Measurements from ENCODE around the gene DPH3.

DPH3 gene

DNA sequence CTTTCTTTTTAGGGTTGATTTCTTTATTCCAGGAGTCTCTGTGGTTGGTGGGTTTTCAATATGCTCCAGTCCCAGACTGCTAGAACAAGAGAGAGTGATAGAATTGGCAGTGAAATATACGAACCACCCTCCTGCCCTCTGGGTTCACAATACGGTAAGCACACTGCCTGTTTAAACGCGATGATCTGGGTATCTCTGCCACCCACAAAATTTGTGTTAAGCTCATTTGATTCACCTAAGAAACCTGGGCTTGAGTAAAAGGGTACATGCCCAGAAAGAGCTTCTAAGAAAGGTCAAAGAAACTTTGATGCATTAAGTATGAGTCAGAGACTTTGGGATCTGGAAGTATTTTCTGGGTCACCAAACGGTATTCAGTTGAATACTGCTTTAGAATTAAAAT lies 30.1 kb upstream of the DPH3 start:
- ChIA-PET POLR2A (no interaction called here), CTCF (interaction anchor here (0.7 kb wide), 1 partner anchor 12 kb away, joined by 3 read pairs; no protein-coding TSS in a partner anchor)
- no peak for DNase-seq (ENCODE audit: extremely low spot score)
- TF ChIP-seq HDGF (IDR thresholded peaks at IDR 0.05; ENCODE audit: borderline replicate concordance) (no peak), FOXM1 (IDR thresholded peaks at IDR 0.05; ENCODE audit: borderline replicate concordance) (no peak), ARNT (IDR thresholded peaks at IDR 0.05) (no peak), L3MBTL2 (conservative IDR thresholded peaks at IDR 0.05) (no peak), TARDBP (IDR thresholded peaks at IDR 0.05) (no peak), ELF4 (IDR thresholded peaks at IDR 0.05) (no peak), BHLHE40 (IDR thresholded peaks at IDR 0.05; ENCODE audit: borderline replicate concordance) (no peak), LEF1 (IDR thresholded peaks at IDR 0.05; ENCODE audit: borderline replicate concordance) (no peak), CTBP1 (IDR thresholded peaks at IDR 0.05; ENCODE audit: borderline replicate concordance) (no peak), NFRKB (IDR thresholded peaks at IDR 0.05) (no peak), FOXA1 (IDR thresholded peaks at IDR 0.05) (no peak), SUZ12 (IDR thresholded peaks at IDR 0.05) (no peak), ZNF384 (IDR thresholded peaks at IDR 0.05) (no peak), SP1 (IDR thresholded peaks at IDR 0.05) (no peak), FOXK2 (IDR thresholded peaks at IDR 0.05) (no peak)
- TF ChIP-seq, protein P1, sequence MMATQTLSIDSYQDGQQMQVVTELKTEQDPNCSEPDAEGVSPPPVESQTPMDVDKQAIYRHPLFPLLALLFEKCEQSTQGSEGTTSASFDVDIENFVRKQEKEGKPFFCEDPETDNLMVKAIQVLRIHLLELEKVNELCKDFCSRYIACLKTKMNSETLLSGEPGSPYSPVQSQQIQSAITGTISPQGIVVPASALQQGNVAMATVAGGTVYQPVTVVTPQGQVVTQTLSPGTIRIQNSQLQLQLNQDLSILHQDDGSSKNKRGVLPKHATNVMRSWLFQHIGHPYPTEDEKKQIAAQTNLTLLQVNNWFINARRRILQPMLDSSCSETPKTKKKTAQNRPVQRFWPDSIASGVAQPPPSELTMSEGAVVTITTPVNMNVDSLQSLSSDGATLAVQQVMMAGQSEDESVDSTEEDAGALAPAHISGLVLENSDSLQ (IDR thresholded peaks at IDR 0.05): no peak

DNA sequence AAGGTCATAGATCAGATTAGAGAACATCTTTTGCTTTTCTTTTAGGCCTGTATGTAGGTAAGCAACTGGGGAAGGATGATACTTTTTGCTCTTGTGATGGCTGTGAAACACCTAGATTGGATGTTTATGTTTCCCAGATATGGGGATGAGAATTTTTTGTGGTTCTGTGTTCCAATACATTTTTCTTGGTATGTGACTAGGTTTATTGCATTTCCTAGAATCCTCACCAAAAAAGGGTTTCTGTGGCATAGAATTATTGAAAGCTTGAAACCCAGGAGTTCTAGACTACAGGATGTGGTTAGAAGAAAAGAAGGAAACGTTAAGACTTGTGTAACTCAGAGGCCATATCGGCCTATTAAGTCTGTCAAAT lies 26.1 kb upstream of the DPH3 start:
- ChIA-PET CTCF (interaction anchor here (0.5 to 1.4 kb wide), 14 partner anchors 21 to 275 kb away, joined by 3 to 11 read pairs (median 3); partner anchors contain the start of gene RFTN1), POLR2A (no interaction called here)
- TF ChIP-seq L3MBTL2 (conservative IDR thresholded peaks at IDR 0.05): no peak
- TF ChIP-seq BHLHE40 (IDR thresholded peaks at IDR 0.05; ENCODE audit: borderline replicate concordance): no peak
- TF ChIP-seq FOXA1 (IDR thresholded peaks at IDR 0.05): no peak
- TF ChIP-seq FOXK2 (IDR thresholded peaks at IDR 0.05): no peak
- TF ChIP-seq ARNT (IDR thresholded peaks at IDR 0.05): no peak
- TF ChIP-seq TARDBP (IDR thresholded peaks at IDR 0.05): no peak
- TF ChIP-seq SP1 (IDR thresholded peaks at IDR 0.05): no peak
- TF ChIP-seq, protein P1 (IDR thresholded peaks at IDR 0.05): no peak
- no peak for TF ChIP-seq SUZ12 (IDR thresholded peaks at IDR 0.05)
- TF ChIP-seq ELF4 (IDR thresholded peaks at IDR 0.05): no peak
- no peak for TF ChIP-seq CTBP1 (IDR thresholded peaks at IDR 0.05; ENCODE audit: borderline replicate concordance)
- no peak for TF ChIP-seq HDGF (IDR thresholded peaks at IDR 0.05; ENCODE audit: borderline replicate concordance)
- no peak for TF ChIP-seq ZNF384 (IDR thresholded peaks at IDR 0.05)
- no peak for TF ChIP-seq LEF1 (IDR thresholded peaks at IDR 0.05; ENCODE audit: borderline replicate concordance)
- TF ChIP-seq FOXM1 (IDR thresholded peaks at IDR 0.05; ENCODE audit: borderline replicate concordance): no peak
- no peak for TF ChIP-seq NFRKB (IDR thresholded peaks at IDR 0.05)
- DNase-seq (ENCODE audit: extremely low spot score): no peak

DNA sequence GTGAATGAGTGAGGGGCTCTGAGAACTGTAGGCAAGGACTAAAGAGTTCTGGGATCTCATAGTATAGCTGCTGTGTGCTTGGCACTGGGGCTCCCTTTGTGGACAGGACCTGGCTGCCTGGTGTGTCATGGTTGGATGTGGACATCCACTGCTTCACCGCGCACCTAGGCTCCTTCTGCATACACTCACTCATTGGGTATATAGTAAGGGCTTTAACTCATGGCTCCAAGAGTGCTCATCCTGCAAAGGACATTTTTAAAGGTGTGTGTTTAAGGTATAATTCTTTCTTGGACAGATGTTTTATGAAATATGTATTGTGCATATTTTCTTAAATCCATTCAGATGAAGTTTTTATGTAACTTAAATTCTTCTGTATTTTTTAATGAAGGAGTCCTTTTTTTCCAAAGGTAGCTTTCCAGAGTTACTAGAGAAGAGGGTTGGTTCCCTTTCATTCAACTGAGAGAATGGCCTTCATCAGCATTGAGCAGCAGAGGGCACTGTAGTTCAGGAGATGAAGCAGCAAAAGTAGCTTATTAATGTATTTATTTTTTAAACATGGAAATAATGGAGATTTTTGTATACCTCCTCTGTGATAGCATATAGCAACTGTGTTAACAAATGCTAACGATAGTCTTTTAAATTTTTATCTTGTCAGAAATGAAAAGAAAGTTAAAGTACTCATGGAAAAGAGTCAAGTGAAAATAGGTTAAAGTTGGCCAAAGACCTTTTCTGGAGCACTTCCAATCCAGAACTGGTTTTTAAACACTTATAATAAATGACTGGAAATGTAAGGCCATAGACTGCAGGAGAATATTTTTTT lies 25.5 kb upstream of the DPH3 start:
- ChIA-PET CTCF (interaction anchor here (0.5 to 1.4 kb wide), 15 partner anchors 15 to 275 kb away, joined by 3 to 11 read pairs (median 3); partner anchors contain the start of gene RFTN1), POLR2A (no interaction called here)
- peak; percentile 36 for DNase-seq (ENCODE audit: extremely low spot score)
- no peak for TF ChIP-seq ELF4 (IDR thresholded peaks at IDR 0.05)
- TF ChIP-seq FOXK2 (IDR thresholded peaks at IDR 0.05): no peak
- TF ChIP-seq ZNF384 (IDR thresholded peaks at IDR 0.05): no peak
- TF ChIP-seq, protein P1 (IDR thresholded peaks at IDR 0.05): no peak
- no peak for TF ChIP-seq LEF1 (IDR thresholded peaks at IDR 0.05; ENCODE audit: borderline replicate concordance)
- no peak for TF ChIP-seq SUZ12 (IDR thresholded peaks at IDR 0.05)
- TF ChIP-seq BHLHE40 (IDR thresholded peaks at IDR 0.05; ENCODE audit: borderline replicate concordance): no peak
- TF ChIP-seq TARDBP (IDR thresholded peaks at IDR 0.05): no peak
- TF ChIP-seq FOXA1 (IDR thresholded peaks at IDR 0.05): no peak
- no peak for TF ChIP-seq CTBP1 (IDR thresholded peaks at IDR 0.05; ENCODE audit: borderline replicate concordance)
- TF ChIP-seq NFRKB (IDR thresholded peaks at IDR 0.05): no peak
- no peak for TF ChIP-seq HDGF (IDR thresholded peaks at IDR 0.05; ENCODE audit: borderline replicate concordance)
- TF ChIP-seq L3MBTL2 (conservative IDR thresholded peaks at IDR 0.05): no peak
- TF ChIP-seq ARNT (IDR thresholded peaks at IDR 0.05): no peak
- no peak for TF ChIP-seq SP1 (IDR thresholded peaks at IDR 0.05)
- TF ChIP-seq FOXM1 (IDR thresholded peaks at IDR 0.05; ENCODE audit: borderline replicate concordance): no peak

DNA sequence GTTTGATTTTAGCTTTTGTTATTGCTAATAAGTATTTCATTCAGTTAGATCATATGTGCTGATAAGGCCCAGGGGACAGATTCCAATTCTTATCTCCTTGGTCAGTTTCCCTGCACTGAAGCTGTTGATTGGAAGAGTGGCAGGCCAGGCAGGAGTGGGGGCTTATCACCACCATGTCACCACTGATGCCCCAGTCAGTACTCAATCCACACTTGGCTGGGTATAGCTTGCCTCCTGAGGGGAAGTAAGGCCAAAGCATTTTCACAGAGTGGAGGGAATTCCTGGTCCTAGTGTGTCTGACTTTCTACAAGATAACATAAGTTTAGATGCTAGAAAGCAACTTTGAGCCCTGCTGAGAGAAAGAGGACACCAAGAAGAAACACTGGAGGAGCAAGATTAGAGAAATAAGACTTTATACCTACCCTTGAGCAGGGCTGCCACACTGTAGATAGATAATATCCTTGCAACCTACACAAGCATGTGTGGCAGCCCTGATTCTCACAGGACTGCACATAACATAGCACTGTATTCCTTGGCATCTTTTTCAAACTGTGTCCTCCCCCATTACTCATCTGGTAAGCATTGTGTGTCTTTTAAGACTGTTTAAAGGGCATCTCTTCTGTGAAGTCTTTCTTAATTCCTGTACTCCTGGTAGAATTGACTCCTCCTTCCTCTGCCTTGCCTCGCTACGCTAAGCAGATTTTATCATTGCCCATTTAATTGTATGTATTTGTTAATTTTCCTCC lies 24.6 kb upstream of the DPH3 start:
- POLR2A ChIA-PET: no interaction called here
- CTCF ChIA-PET: interaction anchor here (0.7 kb wide), 1 partner anchor 261 kb away, joined by 4 read pairs; no protein-coding TSS in a partner anchor
- TF ChIP-seq NFRKB (IDR thresholded peaks at IDR 0.05) (no peak), HDGF (IDR thresholded peaks at IDR 0.05; ENCODE audit: borderline replicate concordance) (no peak), LEF1 (IDR thresholded peaks at IDR 0.05; ENCODE audit: borderline replicate concordance) (no peak), ZNF384 (IDR thresholded peaks at IDR 0.05) (no peak), CTBP1 (IDR thresholded peaks at IDR 0.05; ENCODE audit: borderline replicate concordance) (no peak), TARDBP (IDR thresholded peaks at IDR 0.05) (no peak), ARNT (IDR thresholded peaks at IDR 0.05) (no peak), SUZ12 (IDR thresholded peaks at IDR 0.05) (no peak), BHLHE40 (IDR thresholded peaks at IDR 0.05; ENCODE audit: borderline replicate concordance) (no peak), L3MBTL2 (conservative IDR thresholded peaks at IDR 0.05) (no peak), FOXK2 (IDR thresholded peaks at IDR 0.05) (no peak), FOXA1 (IDR thresholded peaks at IDR 0.05) (no peak), FOXM1 (IDR thresholded peaks at IDR 0.05; ENCODE audit: borderline replicate concordance) (no peak), SP1 (IDR thresholded peaks at IDR 0.05) (no peak), ELF4 (IDR thresholded peaks at IDR 0.05) (no peak)
- TF ChIP-seq, protein P1 (IDR thresholded peaks at IDR 0.05): no peak
- no peak for DNase-seq (ENCODE audit: extremely low spot score)

All from HEK293T (cell line).